Vagina (tissue), 2 donors: ENCODE data around the gene KCTD7. TPM values are rescaled to one million over a fixed set of nuclear protein-coding genes. Genes with fewer than 3 reads are reported as not detected.
"Not testable (repeated sequence)": the region's sequence is repeated elsewhere in the genome, so short reads cannot be mapped to it uniquely, and the experiment has no call there.

Source experiments
- DNase-seq, 2 donors: peaks; one replicate each; pipeline ENCODE4 v3.0.0-alpha.2; 2017; ENCODE audit errors: extremely low spot score in 2 of 2
- H3K27ac ChIP-seq: fragments of 200-600 bp; sonication (generic); one replicate; pipeline ENCODE4 v1.5.1; 2019
- H3K27me3 ChIP-seq: fragments of 200-600 bp; sonication (generic); one replicate; pipeline ENCODE4 v1.5.1; 2019
- H3K36me3 ChIP-seq, 2 donors: fragments of 200-600 bp; sonication (generic); one replicate each; pipeline ENCODE4 v1.5.1; 2017 to 2019
- H3K4me1 ChIP-seq: fragments of 200-600 bp; sonication (generic); one replicate; pipeline ENCODE4 v1.5.1; 2019
- H3K4me3 ChIP-seq, 2 donors: fragments of 200-600 bp; sonication (generic); 1 replicate in 1 of 2; 2 replicates in 1 of 2; pipeline ENCODE4 v1.5.1; 2016 to 2019
- H3K9me3 ChIP-seq: fragments of 200-600 bp; sonication (generic); one replicate; pipeline ENCODE4 v1.5.1; 2019
- POLR2A ChIP-seq, 2 donors: fragments of 450-650 bp; IDR thresholded peaks; one replicate each; pipeline ENCODE4 v1.6.1; 2017; ENCODE audit warnings: antibody characterized with exemption in 2 of 2, mild to moderate bottlenecking in 2 of 2, moderate library complexity in 2 of 2
- POLR2AphosphoS5 ChIP-seq, 2 donors: sonication (generic); formaldehyde crosslinking; IDR thresholded peaks; one replicate each; pipeline ENCODE4 v1.9.0; 2017; ENCODE audit warnings: antibody characterized with exemption in 2 of 2, mild to moderate bottlenecking in 2 of 2, low read depth in 1 of 2; ENCODE audit not compliant: insufficient read depth in 1 of 2
- intact Hi-C: fragments of 100-400 bp; cut with DNase I; formaldehyde crosslinking; loops from one replicate; pipeline ENCODE4 v1.15.1; 2023
- total RNA-seq: library from RNA; depleted of rRNA; stranded (reverse); fragments of >200 nt; gene quantifications from one replicate; pipeline ENCODE4 v1.2.3, GENCODE V29; 2016
- TF ChIP-seq, protein P1 (sequence below), 3 experiments: fragments of 450-650 bp in 2 of 3; fragments of 200-600 bp in 1 of 3; sonication (generic) in 1 of 3; IDR thresholded peaks; one replicate each; pipeline ENCODE4 v1.5.1; 2017 to 2019; ENCODE audit warnings: antibody characterized with exemption in 3 of 3, mild to moderate bottlenecking in 2 of 3, moderate library complexity in 2 of 3

Gene KCTD7
- total RNA-seq, 1 donor from 2014 or later = 20.6 TPM

DNA sequence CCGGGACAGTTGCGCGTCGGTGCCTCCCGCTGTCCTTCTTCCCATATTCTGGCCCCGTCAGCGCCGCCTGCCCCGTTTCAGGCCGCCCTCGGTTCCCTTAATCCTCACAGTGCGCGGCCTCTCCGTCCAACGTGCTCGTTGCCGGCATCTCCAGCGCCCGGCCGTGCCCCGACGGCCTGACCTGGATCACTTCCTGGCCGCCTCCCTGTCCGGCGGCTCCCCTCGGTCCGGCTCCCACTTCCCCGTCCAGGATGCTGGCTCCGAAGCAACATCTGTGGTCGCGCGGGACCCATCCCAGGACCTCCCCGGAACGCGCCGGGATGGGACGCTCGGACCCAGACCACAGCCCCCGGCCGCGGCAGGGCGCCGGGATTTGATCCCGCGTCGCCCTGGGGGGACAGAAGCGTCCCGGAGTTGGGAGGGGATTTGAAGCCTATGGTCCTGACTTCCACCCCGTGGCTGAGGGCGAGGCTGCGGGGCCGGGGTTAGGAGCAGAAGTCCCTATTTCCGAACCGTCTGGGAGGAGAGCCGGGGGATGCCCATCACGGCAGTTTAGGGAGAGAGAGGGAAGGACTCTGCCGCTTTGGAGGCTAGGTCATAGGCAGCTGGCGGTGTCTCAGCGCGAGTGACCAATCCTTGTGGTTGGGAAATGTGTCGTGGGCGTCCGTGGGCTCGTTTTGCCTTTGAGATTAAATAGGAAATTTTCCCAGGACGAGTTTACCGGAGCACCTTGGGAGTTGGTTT is 53.8 kb downstream of the KCTD7 start:
- Histone ChIP-seq H3K4me1 (peaks cover 24% of the 10 kb centered on the region), H3K36me3 (no peaks in the 10 kb centered on the region), H3K27me3 (no peaks in the 10 kb centered on the region), H3K9me3 (no peaks in the 10 kb centered on the region), H3K4me3 (peak overlapping the region; percentile 69 to 92), H3K27ac (peak overlapping the region; percentile 96)
- TF ChIP-seq POLR2AphosphoS5 (IDR thresholded peaks at IDR 0.05; ENCODE audit: insufficient read depth in 1 of 2, low read depth in 1 of 2) (no peak), POLR2A (IDR thresholded peaks at IDR 0.05) (no peak)
- TF ChIP-seq, protein P1, sequence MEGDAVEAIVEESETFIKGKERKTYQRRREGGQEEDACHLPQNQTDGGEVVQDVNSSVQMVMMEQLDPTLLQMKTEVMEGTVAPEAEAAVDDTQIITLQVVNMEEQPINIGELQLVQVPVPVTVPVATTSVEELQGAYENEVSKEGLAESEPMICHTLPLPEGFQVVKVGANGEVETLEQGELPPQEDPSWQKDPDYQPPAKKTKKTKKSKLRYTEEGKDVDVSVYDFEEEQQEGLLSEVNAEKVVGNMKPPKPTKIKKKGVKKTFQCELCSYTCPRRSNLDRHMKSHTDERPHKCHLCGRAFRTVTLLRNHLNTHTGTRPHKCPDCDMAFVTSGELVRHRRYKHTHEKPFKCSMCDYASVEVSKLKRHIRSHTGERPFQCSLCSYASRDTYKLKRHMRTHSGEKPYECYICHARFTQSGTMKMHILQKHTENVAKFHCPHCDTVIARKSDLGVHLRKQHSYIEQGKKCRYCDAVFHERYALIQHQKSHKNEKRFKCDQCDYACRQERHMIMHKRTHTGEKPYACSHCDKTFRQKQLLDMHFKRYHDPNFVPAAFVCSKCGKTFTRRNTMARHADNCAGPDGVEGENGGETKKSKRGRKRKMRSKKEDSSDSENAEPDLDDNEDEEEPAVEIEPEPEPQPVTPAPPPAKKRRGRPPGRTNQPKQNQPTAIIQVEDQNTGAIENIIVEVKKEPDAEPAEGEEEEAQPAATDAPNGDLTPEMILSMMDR (IDR thresholded peaks at IDR 0.05) = no peak
- intact Hi-C loops = loop anchor here (10.0 kb wide), 1 partner anchor 52 kb away; no protein-coding TSS in a partner anchor
- DNase-seq = no peak

DNA sequence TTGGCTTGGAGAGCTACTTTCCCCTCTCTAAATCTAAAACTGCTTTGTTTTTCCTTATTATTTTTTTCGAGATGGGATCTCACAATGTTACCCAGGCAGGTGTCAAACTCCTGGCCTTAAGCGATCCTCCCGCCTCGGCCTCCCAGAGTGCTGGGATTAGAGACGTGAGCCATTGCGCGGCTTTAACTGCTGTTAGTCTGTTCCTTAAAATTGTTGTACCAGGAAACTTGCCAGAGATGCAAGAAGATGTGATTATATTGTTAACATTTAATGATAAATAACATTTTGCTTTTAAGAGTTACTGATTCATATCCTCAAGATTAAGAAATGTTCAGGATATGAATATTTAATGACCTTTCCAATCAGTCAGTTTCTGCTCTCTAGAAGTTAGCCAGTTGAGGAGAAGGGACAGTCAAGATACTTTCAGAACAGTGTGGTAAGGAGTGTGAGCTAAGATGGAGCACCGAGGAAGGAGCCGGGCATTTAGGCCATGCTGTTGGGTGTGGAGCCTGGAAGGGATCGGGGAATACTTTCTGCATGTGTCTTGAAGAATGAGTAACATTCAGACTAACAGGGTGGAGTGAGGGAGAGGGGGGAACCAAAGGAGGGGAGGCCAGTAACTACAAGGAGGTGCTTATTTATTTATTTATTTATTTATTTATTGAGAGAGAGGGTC is 54.6 kb downstream of the KCTD7 start:
- Histone ChIP-seq H3K4me1 (peaks cover 24% of the 10 kb centered on the region), H3K4me3 (peak overlapping the region; percentile 69 to 92), H3K27ac (peak overlapping the region; percentile 96)
- H3K9me3 ChIP-seq, H3K27me3 ChIP-seq, DNase-seq, H3K36me3 ChIP-seq: not testable (repeated sequence)
- intact Hi-C loops = loop anchor here (10.0 kb wide), 1 partner anchor 52 kb away; no protein-coding TSS in a partner anchor

DNA sequence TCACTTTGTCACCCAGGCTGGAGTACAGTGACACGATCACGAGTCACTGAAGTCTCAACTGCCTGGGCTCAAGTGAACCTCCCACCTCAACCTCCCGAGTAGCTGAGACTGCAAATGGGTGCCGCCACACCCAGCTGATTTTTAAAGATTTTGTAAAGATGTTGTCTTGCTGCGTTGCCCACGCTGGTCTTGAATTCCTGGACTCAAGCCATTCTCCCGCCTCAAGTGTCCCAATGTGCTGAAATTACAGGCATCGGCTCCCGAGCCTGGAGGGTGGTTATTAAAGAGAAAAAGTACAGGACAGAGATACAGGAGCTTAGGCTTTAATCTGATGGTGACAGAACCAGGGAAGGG is 55.1 kb downstream of the KCTD7 start:
- TF ChIP-seq POLR2A (IDR thresholded peaks at IDR 0.05) (no peak), POLR2AphosphoS5 (IDR thresholded peaks at IDR 0.05; ENCODE audit: insufficient read depth in 1 of 2, low read depth in 1 of 2) (no peak)
- TF ChIP-seq, protein P1 (IDR thresholded peaks at IDR 0.05) = no peak
- no peaks in the 10 kb centered on the region for H3K9me3 ChIP-seq
- no peak for DNase-seq
- no peak overlapping the region for H3K4me3 ChIP-seq
- intact Hi-C loops = loop anchor here (10.0 kb wide), 1 partner anchor 51 kb away; no protein-coding TSS in a partner anchor
- no peaks in the 10 kb centered on the region for H3K27me3 ChIP-seq
- peaks cover 24% of the 10 kb centered on the region for H3K4me1 ChIP-seq
- no peak overlapping the region for H3K27ac ChIP-seq
- H3K36me3 ChIP-seq = no peaks in the 10 kb centered on the region

DNA sequence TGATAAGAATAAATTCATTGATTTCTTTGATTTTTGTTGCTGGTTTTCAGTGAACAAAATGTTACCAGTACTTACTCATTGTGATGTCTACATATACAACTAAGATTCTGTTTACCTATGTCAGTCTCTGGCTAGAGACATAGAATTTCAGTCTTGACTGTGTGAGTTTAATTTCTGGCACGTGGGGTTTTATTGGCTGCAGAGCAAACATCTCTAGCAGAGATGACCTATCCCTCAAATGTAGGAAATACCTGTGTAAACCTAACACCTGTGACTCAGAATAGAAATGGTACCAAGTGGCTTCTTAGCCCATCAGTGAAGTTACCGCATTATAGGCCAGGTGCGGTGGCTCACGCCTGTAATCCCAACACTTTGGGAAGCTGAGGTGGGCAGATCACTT is 57.0 kb downstream of the KCTD7 start:
- not testable (repeated sequence) for H3K27ac ChIP-seq, H3K4me3 ChIP-seq, H3K9me3 ChIP-seq, H3K36me3 ChIP-seq, DNase-seq, H3K27me3 ChIP-seq
- intact Hi-C loops = loop anchor here (10.0 kb wide), 1 partner anchor 49 kb away; no protein-coding TSS in a partner anchor
- peaks cover 24% of the 10 kb centered on the region for H3K4me1 ChIP-seq

DNA sequence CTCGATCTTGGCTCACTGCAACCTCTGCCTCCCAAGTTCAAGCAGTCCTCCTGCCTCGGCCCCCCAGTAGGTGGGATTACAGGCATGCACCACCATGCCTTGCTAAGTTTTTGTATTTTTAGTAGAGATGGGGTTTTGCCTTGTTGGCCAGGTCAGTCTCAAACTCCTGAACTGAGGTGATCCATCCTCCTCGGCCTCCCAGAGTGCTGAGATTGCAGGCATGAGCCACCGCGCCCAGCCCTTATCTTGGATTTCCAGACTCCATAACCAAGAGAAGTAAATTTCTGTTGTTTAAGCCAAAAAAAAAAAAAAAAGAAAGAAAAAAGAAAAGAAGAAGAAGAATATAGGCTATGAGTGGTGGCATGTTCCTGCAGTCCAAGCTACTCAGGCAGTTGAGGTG is 58.5 kb downstream of the KCTD7 start:
- Histone ChIP-seq H3K36me3 (no peaks in the 10 kb centered on the region), H3K4me3 (no peak overlapping the region), H3K4me1 (peaks cover 15% of the 10 kb centered on the region), H3K27ac (no peak overlapping the region), H3K27me3 (no peaks in the 10 kb centered on the region), H3K9me3 (no peaks in the 10 kb centered on the region)
- intact Hi-C loops = loop anchor here (10.0 kb wide), 1 partner anchor 48 kb away; no protein-coding TSS in a partner anchor
- no peak for TF ChIP-seq POLR2AphosphoS5 (IDR thresholded peaks at IDR 0.05; ENCODE audit: insufficient read depth in 1 of 2, low read depth in 1 of 2)
- DNase-seq = peak in 1 of 2 donors; percentile 12

DNA sequence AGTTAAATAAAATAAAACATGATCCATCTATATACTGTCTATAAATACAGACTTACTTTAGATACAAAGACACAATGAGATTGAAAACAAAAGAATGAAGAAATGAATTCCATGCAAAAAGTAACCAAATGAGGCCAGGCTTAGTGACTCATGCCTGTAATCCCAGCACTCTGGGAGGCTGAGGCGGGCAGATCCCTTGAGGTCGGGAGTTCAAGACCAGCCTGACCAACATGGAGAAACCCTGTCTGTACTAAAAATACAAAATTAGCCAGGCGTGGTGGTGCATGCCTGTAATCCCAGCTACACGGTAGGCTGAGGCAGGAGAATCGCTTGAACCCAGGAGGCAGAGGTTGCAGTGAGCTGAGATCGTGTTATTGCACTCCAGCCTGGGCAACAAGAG is 59.0 kb downstream of the KCTD7 start:
- not testable (repeated sequence) for H3K9me3 ChIP-seq, H3K27me3 ChIP-seq, H3K27ac ChIP-seq, H3K4me3 ChIP-seq, H3K36me3 ChIP-seq
- H3K4me1 ChIP-seq = peaks cover 15% of the 10 kb centered on the region
- intact Hi-C loops = loop anchor here (10.0 kb wide), 1 partner anchor 47 kb away; no protein-coding TSS in a partner anchor
- peak in 1 of 2 donors; percentile 7 for DNase-seq

DNA sequence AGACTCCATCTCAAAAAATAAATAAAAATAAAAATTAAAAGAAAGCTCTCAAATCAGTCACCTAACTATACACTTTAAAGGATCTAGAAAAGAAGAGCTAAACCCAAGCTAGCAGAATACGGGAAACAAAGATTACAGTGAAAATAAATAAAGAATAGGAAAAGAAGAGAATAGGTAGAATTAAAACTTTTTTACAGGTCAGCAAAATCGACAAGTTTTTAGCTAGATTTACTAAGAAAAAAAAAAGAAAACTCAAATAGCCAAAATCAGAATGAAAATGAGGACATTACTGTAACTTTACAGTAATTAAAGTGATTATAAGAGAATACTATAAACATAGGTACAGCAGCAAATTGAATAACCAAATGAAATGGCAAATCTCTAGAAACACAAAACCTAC is 60.4 kb downstream of the KCTD7 start:
- H3K9me3 ChIP-seq = no peaks in the 10 kb centered on the region
- no peak for DNase-seq
- TF ChIP-seq, protein P1 (IDR thresholded peaks at IDR 0.05) = no peak
- no peak for TF ChIP-seq POLR2AphosphoS5 (IDR thresholded peaks at IDR 0.05; ENCODE audit: insufficient read depth in 1 of 2, low read depth in 1 of 2)
- no peak for TF ChIP-seq POLR2A (IDR thresholded peaks at IDR 0.05)
- intact Hi-C loops = loop anchor here (10.0 kb wide), 1 partner anchor 46 kb away; no protein-coding TSS in a partner anchor
- H3K27me3 ChIP-seq = no peaks in the 10 kb centered on the region
- H3K36me3 ChIP-seq = no peaks in the 10 kb centered on the region
- H3K4me1 ChIP-seq = peaks cover 8% of the 10 kb centered on the region
- no peak overlapping the region for H3K27ac ChIP-seq
- no peak overlapping the region for H3K4me3 ChIP-seq
